Sigmoid colon (tissue), 7 donors: ENCODE measurements around the gene SLC51B. TPM values are rescaled to one million over a fixed set of nuclear protein-coding genes. Genes with fewer than 3 reads are reported as not detected.
"Not testable (repeated sequence)": the region's sequence is repeated elsewhere in the genome, so short reads cannot be mapped to it uniquely, and the experiment has no call there.

ENCODE experiments used
- DNase-seq: peaks from one replicate; pipeline ENCODE4 v3.0.0-alpha.2; 2019
- H3K27ac ChIP-seq, 4 donors: fragments of 200-600 bp; sonication (generic); one replicate each; pipeline ENCODE4 v1.5.1; 2016 to 2019; ENCODE audit warnings: mild to moderate bottlenecking in 1 of 4
- H3K27me3 ChIP-seq, 3 donors: fragments of 200-600 bp; sonication (generic); one replicate each; pipeline ENCODE4 v1.5.1; 2019; ENCODE audit warnings: mild to moderate bottlenecking in 1 of 3
- H3K36me3 ChIP-seq, 4 donors: fragments of 200-600 bp; sonication (generic); one replicate each; pipeline ENCODE4 v1.5.1; 2016 to 2019
- H3K4me1 ChIP-seq, 4 donors: fragments of 200-600 bp; sonication (generic); one replicate each; pipeline ENCODE4 v1.5.1; 2017 to 2019
- H3K4me3 ChIP-seq, 4 donors: fragments of 200-600 bp; sonication (generic); one replicate each; pipeline ENCODE4 v1.5.1; 2017 to 2019; ENCODE audit warnings: mild to moderate bottlenecking in 2 of 4, moderate library complexity in 1 of 4
- H3K9me3 ChIP-seq, 4 donors: fragments of 200-600 bp in 3 of 4; sonication (generic) in 3 of 4; one replicate each; pipeline versions ENCODE4 v1.5.1 to v1.6.1; 2013 to 2019
- EP300 ChIP-seq, 4 donors: sonication (generic); formaldehyde crosslinking; IDR thresholded peaks; one replicate each; pipeline ENCODE4 v1.6.1; 2017; ENCODE audit warnings: antibody characterized with exemption in 4 of 4
- POLR2A ChIP-seq, 2 donors: fragments of 450-650 bp; IDR thresholded peaks; one replicate each; pipeline ENCODE4 v1.6.1; 2016; ENCODE audit warnings: antibody characterized with exemption in 2 of 2, mild to moderate bottlenecking in 2 of 2, moderate library complexity in 2 of 2
- POLR2AphosphoS5 ChIP-seq, 4 donors: sonication (generic); formaldehyde crosslinking; IDR thresholded peaks; one replicate each; pipeline ENCODE4 v1.6.1; 2017; ENCODE audit warnings: antibody characterized with exemption in 4 of 4
- WGBS, 2 donors: extraction: QIAGEN DNeasy Blood & Tissue Kit; methylation state at CpG; one replicate each; pipeline ENCODE4 v1.1.7; 2013; 5-methylcytosine and 5-hydroxymethylcytosine counted together
- intact Hi-C: fragments of 100-400 bp; cut with DNase I; formaldehyde crosslinking; loops from one replicate; pipeline ENCODE4 v1.15.1; 2023
- polyA plus RNA-seq, 3 donors: library from polyadenylated mRNA; stranded (reverse); fragments of 200-250 nt; gene quantifications; one replicate each; pipeline ENCODE4 v1.2.3, GENCODE V29; 2013
- total RNA-seq, 4 donors: library from RNA; depleted of rRNA; stranded (reverse); fragments of >200 nt; gene quantifications; one replicate each; pipeline ENCODE4 v1.1.0, GENCODE V29; 2016
- TF ChIP-seq, protein P1 (sequence below), 4 experiments: fragments of 450-650 bp in 3 of 4; fragments of 200-600 bp in 1 of 4; IDR thresholded peaks; one replicate each; pipeline ENCODE4 v1.5.1; 2016 to 2019; ENCODE audit warnings: antibody characterized with exemption in 4 of 4, mild to moderate bottlenecking in 3 of 4, moderate library complexity in 2 of 4
- donor health status: healthy with polysubstance abuse.
- donor health status: Bipolar disorder and iron deficiency.
- donor health status: healthy.

The SLC51B gene
- total and polyA plus RNA-seq, 7 donors: 76.3 to 92.5 (median 77.0) TPM; not detected in 4

- no peak overlapping the region for H3K27ac ChIP-seq
- TF ChIP-seq POLR2AphosphoS5 (IDR thresholded peaks at IDR 0.05) (no peak), EP300 (IDR thresholded peaks at IDR 0.05) (no peak), POLR2A (IDR thresholded peaks at IDR 0.05) (no peak)
- TF ChIP-seq, protein P1, sequence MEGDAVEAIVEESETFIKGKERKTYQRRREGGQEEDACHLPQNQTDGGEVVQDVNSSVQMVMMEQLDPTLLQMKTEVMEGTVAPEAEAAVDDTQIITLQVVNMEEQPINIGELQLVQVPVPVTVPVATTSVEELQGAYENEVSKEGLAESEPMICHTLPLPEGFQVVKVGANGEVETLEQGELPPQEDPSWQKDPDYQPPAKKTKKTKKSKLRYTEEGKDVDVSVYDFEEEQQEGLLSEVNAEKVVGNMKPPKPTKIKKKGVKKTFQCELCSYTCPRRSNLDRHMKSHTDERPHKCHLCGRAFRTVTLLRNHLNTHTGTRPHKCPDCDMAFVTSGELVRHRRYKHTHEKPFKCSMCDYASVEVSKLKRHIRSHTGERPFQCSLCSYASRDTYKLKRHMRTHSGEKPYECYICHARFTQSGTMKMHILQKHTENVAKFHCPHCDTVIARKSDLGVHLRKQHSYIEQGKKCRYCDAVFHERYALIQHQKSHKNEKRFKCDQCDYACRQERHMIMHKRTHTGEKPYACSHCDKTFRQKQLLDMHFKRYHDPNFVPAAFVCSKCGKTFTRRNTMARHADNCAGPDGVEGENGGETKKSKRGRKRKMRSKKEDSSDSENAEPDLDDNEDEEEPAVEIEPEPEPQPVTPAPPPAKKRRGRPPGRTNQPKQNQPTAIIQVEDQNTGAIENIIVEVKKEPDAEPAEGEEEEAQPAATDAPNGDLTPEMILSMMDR (IDR thresholded peaks at IDR 0.05): no peak
- H3K27me3 ChIP-seq: no peaks in the 10 kb centered on the region
- intact Hi-C loops: no loop called here
- no peaks in the 10 kb centered on the region for H3K9me3 ChIP-seq
- H3K4me3 ChIP-seq: no peak overlapping the region
- WGBS, 2 donors: 95 to 97% methylated on average over 5 of the region's 5 CpGs
- peaks cover 2 to 44% (median 39%) of the 10 kb centered on the region in 4 donors for H3K4me1 ChIP-seq
- H3K36me3 ChIP-seq: peaks cover 0 to 45% (median 13%) of the 10 kb centered on the region in 4 donors
- no peak for DNase-seq
Measured at GRCh38 chr15:65099336-65099735, 54.1 kb downstream of the SLC51B start.

DNA sequence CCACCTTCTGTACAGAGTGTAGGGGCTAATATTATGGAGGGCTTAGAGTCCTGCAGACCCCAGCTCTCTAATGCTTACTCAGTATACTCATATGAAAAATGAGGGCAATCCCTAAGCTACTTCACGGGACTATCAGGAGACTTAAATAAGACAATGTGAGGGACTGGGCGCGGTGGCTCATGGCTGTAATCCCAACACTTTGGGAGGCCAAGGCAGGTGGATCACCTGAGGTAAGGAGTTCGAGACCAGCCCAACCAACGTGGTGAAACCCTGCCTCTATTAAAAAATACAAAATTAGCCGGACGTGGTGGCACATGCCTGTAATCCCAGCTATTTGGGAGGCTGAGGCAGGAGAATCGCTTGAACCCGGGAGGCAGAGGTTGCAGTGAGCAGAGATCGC, 54.6 kb downstream of the SLC51B start:
- peaks cover 0 to 50% (median 13%) of the 10 kb centered on the region in 4 donors for H3K36me3 ChIP-seq
- H3K4me3 ChIP-seq, H3K27me3 ChIP-seq, H3K9me3 ChIP-seq, DNase-seq, H3K27ac ChIP-seq: not testable (repeated sequence)
- WGBS, 2 donors: 92 to 97% methylated on average over 10 of the region's 10 CpGs
- intact Hi-C loops: loop anchor here (2.0 kb wide), 1 partner anchor 67 kb away; no protein-coding TSS in a partner anchor
- peaks cover 0 to 39% (median 34%) of the 10 kb centered on the region in 4 donors for H3K4me1 ChIP-seq

DNA sequence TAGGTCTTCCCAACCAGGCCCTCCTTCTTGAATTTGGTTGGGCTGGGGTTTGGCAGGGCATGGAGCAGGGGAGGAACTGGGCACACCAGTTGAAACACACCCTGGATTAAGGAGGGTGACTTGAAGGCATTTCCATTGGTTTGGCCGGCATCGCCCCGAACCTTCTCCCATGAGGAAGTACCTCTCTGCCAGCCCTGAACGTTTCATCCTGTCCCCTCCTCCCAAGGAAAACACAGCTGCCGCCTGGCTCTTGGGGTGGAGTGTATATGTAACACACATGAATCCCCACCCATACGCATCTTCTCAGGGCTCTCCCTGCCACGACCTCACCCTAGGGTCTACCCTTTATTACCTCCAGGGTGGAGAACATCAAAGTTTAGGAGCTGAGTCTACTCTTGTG, 55.3 kb downstream of the SLC51B start:
- H3K4me3 ChIP-seq: no peak overlapping the region
- intact Hi-C loops: loop anchor here (2.0 kb wide), 1 partner anchor 68 kb away; no protein-coding TSS in a partner anchor
- 22 to 65% methylated on average over 7 of the region's 7 CpGs for WGBS, 2 donors

GRCh38 chr15:65101411-65101890, 56.3 kb downstream of the SLC51B start:
- no peak overlapping the region for H3K4me3 ChIP-seq
- H3K36me3 ChIP-seq: peaks cover 0 to 64% (median 18%) of the 10 kb centered on the region in 4 donors
- peaks cover 0 to 23% (median 19%) of the 10 kb centered on the region in 4 donors for H3K4me1 ChIP-seq
- TF ChIP-seq, protein P1 (IDR thresholded peaks at IDR 0.05): peak; percentile 61 to 88 (median 82)
- TF ChIP-seq POLR2AphosphoS5 (IDR thresholded peaks at IDR 0.05): no peak
- intact Hi-C loops: loop anchor here (1.0 to 2.0 kb wide), 2 partner anchors 47 to 69 kb away; no protein-coding TSS in a partner anchor
- no peaks in the 10 kb centered on the region for H3K9me3 ChIP-seq
- 34 to 45% methylated on average over 9 of the region's 9 CpGs for WGBS, 2 donors
- peak; percentile 86 for DNase-seq
- peak overlapping the region in 1 of 4 donors; percentile 19 for H3K27ac ChIP-seq
- no peaks in the 10 kb centered on the region for H3K27me3 ChIP-seq

More for the DNA sequence above, 55.3 kb downstream of the SLC51B start:
- no peak for DNase-seq
- Histone ChIP-seq H3K4me1 (peaks cover 0 to 33% (median 27%) of the 10 kb centered on the region in 4 donors), H3K9me3 (no peaks in the 10 kb centered on the region), H3K27ac (no peak overlapping the region), H3K27me3 (no peaks in the 10 kb centered on the region), H3K36me3 (peaks cover 0 to 56% (median 13%) of the 10 kb centered on the region in 4 donors)
- TF ChIP-seq POLR2AphosphoS5 (IDR thresholded peaks at IDR 0.05) (no peak), EP300 (IDR thresholded peaks at IDR 0.05) (no peak), POLR2A (IDR thresholded peaks at IDR 0.05) (no peak)
- TF ChIP-seq, protein P1 (IDR thresholded peaks at IDR 0.05): no peak

DNA sequence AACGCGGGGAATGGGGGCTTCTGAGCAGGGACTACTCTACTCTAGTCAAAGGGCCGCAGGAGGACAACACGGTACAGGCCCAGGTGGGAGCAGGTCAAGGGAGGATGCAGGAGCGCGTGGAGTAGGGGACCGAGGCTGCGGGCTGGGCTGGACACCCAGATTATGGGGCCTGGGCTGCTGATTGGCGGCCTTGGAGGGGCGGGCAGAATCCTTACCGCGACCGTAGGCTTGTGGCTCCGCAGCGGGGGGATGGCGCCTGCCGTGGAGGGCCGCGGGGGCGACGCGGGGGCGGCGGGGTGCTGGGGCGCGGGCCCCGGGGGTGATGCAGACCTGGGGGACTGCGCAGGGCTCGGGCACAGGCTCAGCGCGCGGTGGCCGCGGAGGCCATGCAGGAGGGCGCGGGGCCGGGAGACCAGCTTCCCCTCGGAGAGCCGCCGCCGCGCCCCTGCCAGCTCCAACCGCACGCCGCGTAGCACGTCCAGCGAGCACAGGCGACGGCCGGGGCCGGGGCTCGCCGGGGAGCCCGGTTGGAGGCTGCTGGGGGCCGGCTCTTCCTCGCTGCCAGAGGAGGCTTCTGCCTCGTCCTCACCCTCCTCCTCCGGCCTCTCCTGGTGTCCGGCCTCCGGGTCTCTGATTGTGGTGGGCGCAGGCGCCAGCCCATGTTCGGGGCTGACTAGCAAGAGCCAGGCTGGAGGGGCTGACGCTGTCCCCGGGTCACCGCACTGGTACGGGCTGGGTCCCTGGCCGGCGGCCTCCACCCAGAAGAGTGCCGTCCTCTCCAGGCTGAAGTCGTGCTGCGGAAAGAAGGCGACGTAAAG, 56.9 kb downstream of the SLC51B start:
- no peak overlapping the region for H3K4me3 ChIP-seq
- H3K27me3 ChIP-seq: no peaks in the 10 kb centered on the region
- TF ChIP-seq EP300 (IDR thresholded peaks at IDR 0.05) (no peak), POLR2AphosphoS5 (IDR thresholded peaks at IDR 0.05) (no peak), POLR2A (IDR thresholded peaks at IDR 0.05) (no peak)
- TF ChIP-seq, protein P1 (IDR thresholded peaks at IDR 0.05): no peak
- H3K36me3 ChIP-seq: peaks cover 0 to 66% (median 18%) of the 10 kb centered on the region in 4 donors
- DNase-seq: peak; percentile 68
- WGBS, 2 donors: 86 to 88% methylated on average over 75 of the region's 75 CpGs
- H3K27ac ChIP-seq: peak overlapping the region in 1 of 4 donors; percentile 19
- intact Hi-C loops: loop anchor here (1.0 to 2.0 kb wide), 2 partner anchors 48 to 69 kb away; no protein-coding TSS in a partner anchor
- no peaks in the 10 kb centered on the region for H3K9me3 ChIP-seq
- H3K4me1 ChIP-seq: peaks cover 0 to 16% (median 13%) of the 10 kb centered on the region in 4 donors
